KBM-7 (cell line): ENCODE measurements around the gene RRAS2.
"Not testable (repeated sequence)": the region's sequence is repeated elsewhere in the genome, so short reads cannot be mapped to it uniquely, and the experiment has no call there.

Experiments
- DNase-seq: peaks from one replicate; pipeline ENCODE4 v3.0.0-alpha.2; 2015
- in situ Hi-C: fragments of 300-500 bp; cut with MboI; formaldehyde crosslinking; loops from 2 replicates; pipeline ENCODE4 v1.14.3; 2020; ENCODE audit warnings: low sequenced_read_pairs, low pct_unique_long_range_greater_than_20kb, mixed read lengths

Gene RRAS2

GRCh38 chr11:14358729-14359439 lies at the start of gene RRAS2:
Gene RRAS2 (minus strand): TSS chr11:14359183. CDS start chr11:14358870, 313 bp downstream.
- in situ Hi-C loops = no loop called here
- peak; percentile 63 for DNase-seq

- in situ Hi-C loops = no loop called here
Measured at GRCh38 chr11:14408612-14409011, 49.6 kb upstream of the RRAS2 start.

GRCh38 chr11:14406116-14406515 lies 47.1 kb upstream of the RRAS2 start:
- in situ Hi-C loops, DNase-seq: not testable (repeated sequence)

More at GRCh38 chr11:14408612-14409011, 49.6 kb upstream of the RRAS2 start:
- DNase-seq = no peak

GRCh38 chr11:14403528-14403927 lies 44.5 kb upstream of the RRAS2 start:
- in situ Hi-C loops, DNase-seq: not testable (repeated sequence)

- in situ Hi-C loops = no loop called here
- DNase-seq = no peak
Measured at GRCh38 chr11:14399087-14399486, 40.1 kb upstream of the RRAS2 start.

- in situ Hi-C loops = no loop called here
- DNase-seq = no peak
Measured at GRCh38 chr11:14396273-14396672, 37.3 kb upstream of the RRAS2 start.

- DNase-seq = no peak
- in situ Hi-C loops = no loop called here
Measured at GRCh38 chr11:14393889-14394288, 34.9 kb upstream of the RRAS2 start.

GRCh38 chr11:14393129-14393528 lies 34.1 kb upstream of the RRAS2 start:
- no peak for DNase-seq
- in situ Hi-C loops = no loop called here

- in situ Hi-C loops = no loop called here
- DNase-seq = no peak
Measured at GRCh38 chr11:14390669-14391068, 31.7 kb upstream of the RRAS2 start.

GRCh38 chr11:14388352-14388751 lies 29.4 kb upstream of the RRAS2 start:
- in situ Hi-C loops = no loop called here
- no peak for DNase-seq

GRCh38 chr11:14386895-14387480 lies 28.0 kb upstream of the RRAS2 start:
- in situ Hi-C loops = no loop called here
- DNase-seq = no peak

- no peak for DNase-seq
- in situ Hi-C loops = no loop called here
Measured at GRCh38 chr11:14386081-14386480, 27.1 kb upstream of the RRAS2 start.

GRCh38 chr11:14384338-14384737 lies 25.4 kb upstream of the RRAS2 start:
- DNase-seq = no peak
- in situ Hi-C loops = no loop called here

- in situ Hi-C loops = no loop called here
Measured at GRCh38 chr11:14381968-14382367, 23.0 kb upstream of the RRAS2 start.

GRCh38 chr11:14380947-14381561 lies 22.1 kb upstream of the RRAS2 start:
- in situ Hi-C loops = no loop called here

More at GRCh38 chr11:14381968-14382367, 23.0 kb upstream of the RRAS2 start:
- DNase-seq = no peak

GRCh38 chr11:14380125-14380936 lies 21.3 kb upstream of the RRAS2 start:
- no peak for DNase-seq
- in situ Hi-C loops = no loop called here

More at GRCh38 chr11:14380947-14381561, 22.1 kb upstream of the RRAS2 start:
- DNase-seq = peak; percentile 23

- in situ Hi-C loops = no loop called here
- DNase-seq = no peak
Measured at GRCh38 chr11:14378171-14378570, 19.2 kb upstream of the RRAS2 start.

GRCh38 chr11:14376920-14377319 lies 17.9 kb upstream of the RRAS2 start:
- DNase-seq = no peak
- in situ Hi-C loops = no loop called here

GRCh38 chr11:14374922-14375830 lies 16.2 kb upstream of the RRAS2 start:
- in situ Hi-C loops = no loop called here
- no peak for DNase-seq
